Effector memory CD8-positive, alpha-beta T cell (primary cell): ENCODE results near the gene GNG4.
A peak's percentile ranks its signal among the peaks of the same experiment; 100 is the strongest.
"Not testable (repeated sequence)": the region's sequence is repeated elsewhere in the genome, so short reads cannot be mapped to it uniquely, and the experiment has no call there.

Experiments used
- ATAC-seq: fragments of 150-1000 bp; cut with Tn5 transposase; replicated peaks from 2 replicates; pipeline ENCODE4 v1.10.0; 2021; ENCODE audit warnings: mild to moderate bottlenecking, moderate library complexity
- DNase-seq, 3 experiments: peaks; one replicate each; pipeline ENCODE4 v3.0.0; 2021
- H3K27ac Mint-ChIP-seq, 2 donors: one replicate each; pipeline ENCODE4 v1.8.0; 2022; ENCODE audit warnings: mild to moderate bottlenecking in 2 of 2, mixed read lengths in 2 of 2, moderate library complexity in 2 of 2
- H3K27me3 Mint-ChIP-seq, 2 donors: one replicate each; pipeline ENCODE4 v1.8.0; 2022; ENCODE audit warnings: mixed read lengths in 2 of 2
- H3K36me3 Mint-ChIP-seq: one replicate; pipeline ENCODE4 v1.8.0; 2022; ENCODE audit warnings: mild to moderate bottlenecking, moderate library complexity, mixed read lengths; ENCODE audit not compliant: insufficient read depth
- H3K4me1 Mint-ChIP-seq, 2 donors: one replicate each; pipeline ENCODE4 v1.8.0; 2022; ENCODE audit warnings: low read depth in 2 of 2, mixed read lengths in 2 of 2
- H3K4me3 Mint-ChIP-seq, 2 donors: one replicate each; pipeline ENCODE4 v1.8.0; 2022; ENCODE audit warnings: mild to moderate bottlenecking in 2 of 2, mixed read lengths in 2 of 2, moderate library complexity in 2 of 2
- H3K9me3 Mint-ChIP-seq, 2 donors: one replicate each; pipeline ENCODE4 v1.8.0; 2022; ENCODE audit warnings: mixed read lengths in 2 of 2

Gene GNG4

GRCh38 chr1:235582130-235582529 lies 67.5 kb downstream of the GNG4 start:
- DNase-seq (no peak), ATAC-seq (no peak)
- H3K4me1 Mint-ChIP-seq: peaks cover 0 to 5% of the 10 kb centered on the region in 2 donors
- H3K9me3 Mint-ChIP-seq: no peaks in the 10 kb centered on the region
- H3K4me3 Mint-ChIP-seq: no peak overlapping the region
- H3K27ac Mint-ChIP-seq: no peak overlapping the region
- H3K36me3 Mint-ChIP-seq: peaks cover 3% of the 10 kb centered on the region
- H3K27me3 Mint-ChIP-seq: peaks cover 40 to 50% of the 10 kb centered on the region in 2 donors

DNA sequence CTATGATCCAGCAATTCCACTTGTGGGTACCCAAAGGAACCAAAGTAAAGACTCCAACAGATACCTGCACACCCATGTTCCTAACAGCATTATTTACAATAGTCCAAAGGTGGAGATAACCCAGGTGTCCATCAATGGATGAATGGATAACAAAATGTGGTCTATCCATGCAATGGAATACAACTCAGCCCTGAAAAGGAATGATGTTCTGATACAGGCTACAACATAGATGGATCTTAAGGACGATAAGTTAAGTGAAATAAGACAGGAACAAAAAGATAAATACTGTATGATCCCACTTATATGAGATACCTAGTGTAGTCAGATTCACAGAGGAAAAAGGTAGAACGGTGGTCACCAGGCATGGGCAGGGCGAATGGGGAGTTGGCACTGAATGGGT lies 69.7 kb downstream of the GNG4 start:
- Mint-ChIP-seq H3K4me3 (no peak overlapping the region), H3K36me3 (peaks cover 3% of the 10 kb centered on the region), H3K27me3 (peaks cover 30 to 41% of the 10 kb centered on the region in 2 donors), H3K27ac (no peak overlapping the region), H3K4me1 (no peaks in the 10 kb centered on the region), H3K9me3 (no peaks in the 10 kb centered on the region)
- DNase-seq: no peak
- no peak for ATAC-seq

- DNase-seq (no peak), ATAC-seq (no peak)
- Mint-ChIP-seq H3K36me3 (peaks cover 3% of the 10 kb centered on the region), H3K27ac (no peak overlapping the region), H3K4me3 (no peak overlapping the region), H3K9me3 (no peaks in the 10 kb centered on the region), H3K27me3 (peaks cover 0 to 11% of the 10 kb centered on the region in 2 donors), H3K4me1 (no peaks in the 10 kb centered on the region)
Observed at GRCh38 chr1:235575597-235575996, 74.0 kb downstream of the GNG4 start.

GRCh38 chr1:235573880-235574279 lies 75.7 kb downstream of the GNG4 start:
- ATAC-seq (no peak), DNase-seq (no peak)
- H3K27me3 Mint-ChIP-seq: peaks cover 0 to 11% of the 10 kb centered on the region in 2 donors
- no peak overlapping the region for H3K27ac Mint-ChIP-seq
- H3K9me3 Mint-ChIP-seq: no peaks in the 10 kb centered on the region
- no peak overlapping the region for H3K4me3 Mint-ChIP-seq
- H3K36me3 Mint-ChIP-seq: peaks cover 3% of the 10 kb centered on the region
- H3K4me1 Mint-ChIP-seq: no peaks in the 10 kb centered on the region

GRCh38 chr1:235572971-235573370 lies 76.6 kb downstream of the GNG4 start:
- DNase-seq, H3K36me3 Mint-ChIP-seq, H3K4me3 Mint-ChIP-seq, H3K27me3 Mint-ChIP-seq, ATAC-seq, H3K9me3 Mint-ChIP-seq, H3K4me1 Mint-ChIP-seq, H3K27ac Mint-ChIP-seq: not testable (repeated sequence)

DNA sequence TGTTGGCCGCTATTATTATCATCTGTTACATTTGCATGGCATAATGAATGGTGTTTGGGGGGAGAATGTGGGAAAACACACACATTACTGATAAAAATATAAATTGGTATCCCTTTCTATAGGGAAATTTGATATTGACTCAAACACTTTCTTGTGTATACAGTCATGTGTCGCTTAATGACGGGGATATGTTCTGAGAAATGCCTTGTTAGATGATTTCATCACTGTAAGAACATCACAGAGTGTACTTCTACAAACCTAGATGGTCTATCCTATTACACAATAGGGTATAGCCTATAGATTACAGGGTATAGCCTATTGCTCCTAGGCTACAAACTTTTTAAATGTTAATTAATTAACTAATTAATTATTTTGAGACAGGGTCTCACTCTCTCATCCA lies 78.1 kb downstream of the GNG4 start:
- H3K4me3 Mint-ChIP-seq: no peak overlapping the region
- DNase-seq (no peak), ATAC-seq (no peak)
- no peaks in the 10 kb centered on the region for H3K27me3 Mint-ChIP-seq
- no peaks in the 10 kb centered on the region for H3K9me3 Mint-ChIP-seq
- H3K4me1 Mint-ChIP-seq: peaks cover 10% of the 10 kb centered on the region in 2 donors
- no peak overlapping the region for H3K27ac Mint-ChIP-seq
- H3K36me3 Mint-ChIP-seq: no peaks in the 10 kb centered on the region

DNA sequence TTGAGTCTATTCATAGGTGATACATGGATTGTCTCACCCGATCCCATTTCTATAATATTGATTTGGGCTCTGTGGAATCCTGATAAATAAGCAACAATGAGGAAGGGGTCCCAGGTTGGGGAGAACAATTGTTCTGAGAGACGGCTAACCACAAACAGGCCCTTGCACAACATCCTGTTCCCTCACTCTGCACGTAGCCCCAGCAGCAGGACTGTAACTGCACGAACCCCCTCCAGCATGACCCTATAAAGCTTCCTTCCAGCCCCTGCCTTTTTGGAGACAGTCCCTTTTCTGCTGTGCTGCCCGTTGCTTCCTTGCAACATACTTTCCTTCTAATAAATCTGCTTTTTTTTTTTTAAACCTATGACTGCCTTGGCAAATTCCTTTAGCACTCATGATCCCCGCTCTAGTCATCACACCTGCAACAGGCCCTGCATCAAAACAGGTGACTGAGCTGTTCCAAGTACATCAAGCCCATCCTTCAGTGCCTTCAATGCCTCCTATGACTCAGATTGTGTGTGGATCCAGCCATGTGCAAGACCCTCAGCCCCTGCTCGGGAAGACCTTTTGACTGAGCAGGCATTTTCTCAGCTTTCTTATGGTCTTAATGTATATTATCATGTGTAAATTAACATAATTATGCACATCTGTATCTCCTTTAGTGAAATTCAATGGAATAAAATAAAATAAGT lies 81.6 kb downstream of the GNG4 start:
- no peak overlapping the region for H3K4me3 Mint-ChIP-seq
- peak; percentile 32 for ATAC-seq

DNA sequence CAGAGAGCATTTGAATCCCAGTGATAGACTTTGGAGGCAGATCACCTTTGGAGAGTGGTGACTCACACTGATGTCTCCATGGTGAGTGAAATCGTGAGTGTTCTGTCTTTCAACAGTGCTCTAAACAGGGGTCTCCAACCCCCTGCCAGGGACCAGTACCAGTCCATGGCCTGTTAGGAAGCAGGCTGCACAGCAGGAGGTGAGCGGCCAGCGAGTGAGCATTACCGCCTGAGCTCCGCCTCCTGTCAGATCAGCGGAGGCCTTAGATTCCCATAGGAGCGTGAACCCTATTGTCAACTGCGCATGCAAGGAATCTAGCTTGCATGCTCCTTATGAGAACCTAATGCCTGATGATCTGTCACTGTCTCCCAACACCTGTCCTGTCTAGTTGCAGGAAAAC lies 83.5 kb downstream of the GNG4 start:
- H3K27me3 Mint-ChIP-seq: peaks cover 0 to 7% of the 10 kb centered on the region in 2 donors
- DNase-seq (no peak), ATAC-seq (no peak)
- no peak overlapping the region for H3K4me3 Mint-ChIP-seq
- H3K9me3 Mint-ChIP-seq: no peaks in the 10 kb centered on the region
- peaks cover 10% of the 10 kb centered on the region in 2 donors for H3K4me1 Mint-ChIP-seq
- H3K27ac Mint-ChIP-seq: no peak overlapping the region
- H3K36me3 Mint-ChIP-seq: no peaks in the 10 kb centered on the region

More for the DNA sequence above, 81.6 kb downstream of the GNG4 start:
- Mint-ChIP-seq H3K27me3 (peaks cover 0 to 7% of the 10 kb centered on the region in 2 donors), H3K36me3 (no peaks in the 10 kb centered on the region), H3K27ac (peak overlapping the region in 1 of 2 donors; percentile 47), H3K4me1 (peaks cover 10% of the 10 kb centered on the region in 2 donors), H3K9me3 (no peaks in the 10 kb centered on the region)
- no peak for DNase-seq

DNA sequence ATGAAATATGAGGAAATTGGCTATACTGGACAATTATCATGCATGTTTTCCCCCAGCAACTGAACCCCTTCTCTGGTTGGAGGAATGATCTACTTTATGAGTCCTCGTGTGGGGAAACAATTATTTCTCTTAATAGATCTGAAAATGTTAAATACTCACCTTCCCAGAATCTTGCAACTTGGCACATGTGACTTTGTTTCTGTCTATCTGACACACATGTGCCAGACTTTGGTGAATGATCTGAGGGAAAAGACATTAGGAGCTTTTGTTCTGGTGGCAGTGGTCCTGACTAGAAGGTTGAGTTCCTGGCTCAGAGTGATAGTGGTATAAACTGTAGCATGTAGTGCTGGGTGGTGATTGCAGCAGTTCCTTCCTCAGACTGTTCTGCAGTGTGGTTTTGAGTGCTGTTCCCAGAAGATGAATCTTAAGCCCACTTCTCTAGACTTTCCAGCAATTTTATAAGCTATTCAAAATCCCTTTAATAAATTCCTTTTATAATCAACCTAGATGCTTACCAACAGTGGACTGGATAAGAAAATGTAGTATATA lies 86.0 kb downstream of the GNG4 start:
- no peaks in the 10 kb centered on the region for H3K9me3 Mint-ChIP-seq
- ATAC-seq: no peak
- H3K4me3 Mint-ChIP-seq: no peak overlapping the region
- H3K27ac Mint-ChIP-seq: no peak overlapping the region
- no peak for DNase-seq
- H3K27me3 Mint-ChIP-seq: peaks cover 0 to 7% of the 10 kb centered on the region in 2 donors
- H3K4me1 Mint-ChIP-seq: peaks cover 10% of the 10 kb centered on the region in 2 donors
- H3K36me3 Mint-ChIP-seq: peaks cover 3% of the 10 kb centered on the region

DNA sequence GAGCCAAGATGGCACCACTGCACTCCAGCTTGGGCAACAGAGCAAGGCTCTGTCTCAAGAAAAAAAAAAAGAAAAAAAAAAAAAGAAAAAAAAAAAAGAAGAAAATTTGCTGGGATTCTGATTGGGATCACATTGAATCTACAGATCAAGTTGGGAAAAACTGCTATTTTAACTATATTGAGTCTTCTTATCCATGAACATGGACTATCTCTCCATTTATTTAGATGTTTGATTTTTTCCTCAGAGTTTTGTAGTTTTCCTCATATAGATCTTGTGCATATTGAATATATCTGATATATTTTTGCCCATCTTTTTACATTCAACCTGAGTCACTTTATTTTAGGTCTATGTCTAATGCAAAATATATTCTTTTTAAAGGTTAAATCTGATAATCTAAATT lies 87.0 kb downstream of the GNG4 start:
- peaks cover 3% of the 10 kb centered on the region for H3K36me3 Mint-ChIP-seq
- DNase-seq: no peak
- H3K27ac Mint-ChIP-seq: no peak overlapping the region
- no peaks in the 10 kb centered on the region for H3K9me3 Mint-ChIP-seq
- H3K4me3 Mint-ChIP-seq: no peak overlapping the region
- H3K27me3 Mint-ChIP-seq: peaks cover 0 to 7% of the 10 kb centered on the region in 2 donors
- peaks cover 2 to 3% of the 10 kb centered on the region in 2 donors for H3K4me1 Mint-ChIP-seq
- no peak for ATAC-seq

- H3K36me3 Mint-ChIP-seq: peaks cover 3% of the 10 kb centered on the region
- H3K27me3 Mint-ChIP-seq: peaks cover 0 to 3% of the 10 kb centered on the region in 2 donors
- no peaks in the 10 kb centered on the region for H3K9me3 Mint-ChIP-seq
- ATAC-seq: no peak
- H3K4me3 Mint-ChIP-seq: no peak overlapping the region
- no peak overlapping the region for H3K27ac Mint-ChIP-seq
- no peaks in the 10 kb centered on the region for H3K4me1 Mint-ChIP-seq
- DNase-seq: no peak
Observed at GRCh38 chr1:235558621-235559169, 90.9 kb downstream of the GNG4 start.

DNA sequence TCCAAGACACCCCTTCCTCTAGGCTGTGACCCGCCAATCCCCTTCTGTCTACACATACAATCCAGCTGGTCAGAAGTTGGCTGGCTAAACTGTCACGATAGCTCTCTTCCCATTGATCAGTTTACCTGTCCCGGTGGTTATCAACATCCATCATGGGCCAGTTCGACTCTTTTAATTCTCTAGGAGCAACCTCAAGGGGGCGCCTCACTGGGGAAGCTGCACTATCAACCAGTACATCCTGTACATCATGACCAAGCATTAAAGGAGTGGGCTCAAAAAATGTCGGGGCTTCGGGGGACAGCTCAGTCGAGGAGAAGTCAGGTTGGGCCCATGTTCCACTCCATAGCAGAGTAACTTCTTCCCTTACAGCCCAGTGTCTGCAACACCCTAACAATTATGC lies 92.1 kb downstream of the GNG4 start:
- H3K27ac Mint-ChIP-seq: no peak overlapping the region
- no peak overlapping the region for H3K4me3 Mint-ChIP-seq
- H3K9me3 Mint-ChIP-seq: no peaks in the 10 kb centered on the region
- no peak for ATAC-seq
- H3K36me3 Mint-ChIP-seq: peaks cover 3% of the 10 kb centered on the region
- no peaks in the 10 kb centered on the region for H3K27me3 Mint-ChIP-seq
- DNase-seq: peak in 1 of 3 experiments; percentile 1
- no peaks in the 10 kb centered on the region for H3K4me1 Mint-ChIP-seq

GRCh38 chr1:235556807-235557206 lies 92.8 kb downstream of the GNG4 start:
- no peaks in the 10 kb centered on the region for H3K9me3 Mint-ChIP-seq
- H3K4me3 Mint-ChIP-seq: no peak overlapping the region
- H3K27ac Mint-ChIP-seq: no peak overlapping the region
- H3K27me3 Mint-ChIP-seq: no peaks in the 10 kb centered on the region
- no peak for DNase-seq
- H3K4me1 Mint-ChIP-seq: no peaks in the 10 kb centered on the region
- no peak for ATAC-seq
- H3K36me3 Mint-ChIP-seq: peaks cover 3% of the 10 kb centered on the region

- Mint-ChIP-seq H3K4me3 (no peak overlapping the region), H3K36me3 (no peaks in the 10 kb centered on the region), H3K27ac (no peak overlapping the region), H3K27me3 (peaks cover 6 to 14% of the 10 kb centered on the region in 2 donors), H3K4me1 (no peaks in the 10 kb centered on the region), H3K9me3 (no peaks in the 10 kb centered on the region)
- DNase-seq (no peak), ATAC-seq (no peak)
Observed at GRCh38 chr1:235553112-235553551, 96.5 kb downstream of the GNG4 start.
